Astrocyte (in vitro differentiated cells and primary cell): ENCODE measurements around the gene EFCC1.

Experiments used
- EZH2 ChIP-seq: IDR thresholded peaks from 2 replicates; pipeline ENCODE4 v1.6.1; 2012; ENCODE audit warnings: mild to moderate bottlenecking, low read length, inconsistent platforms; ENCODE audit not compliant: insufficient read depth
- TF ChIP-seq, protein P1 (sequence below): IDR thresholded peaks from 2 replicates; pipeline ENCODE4 v1.5.1; 2011; ENCODE audit warnings: low read depth, mild to moderate bottlenecking, inconsistent platforms, low read length, moderate library complexity; ENCODE audit not compliant: insufficient read depth

DNA sequence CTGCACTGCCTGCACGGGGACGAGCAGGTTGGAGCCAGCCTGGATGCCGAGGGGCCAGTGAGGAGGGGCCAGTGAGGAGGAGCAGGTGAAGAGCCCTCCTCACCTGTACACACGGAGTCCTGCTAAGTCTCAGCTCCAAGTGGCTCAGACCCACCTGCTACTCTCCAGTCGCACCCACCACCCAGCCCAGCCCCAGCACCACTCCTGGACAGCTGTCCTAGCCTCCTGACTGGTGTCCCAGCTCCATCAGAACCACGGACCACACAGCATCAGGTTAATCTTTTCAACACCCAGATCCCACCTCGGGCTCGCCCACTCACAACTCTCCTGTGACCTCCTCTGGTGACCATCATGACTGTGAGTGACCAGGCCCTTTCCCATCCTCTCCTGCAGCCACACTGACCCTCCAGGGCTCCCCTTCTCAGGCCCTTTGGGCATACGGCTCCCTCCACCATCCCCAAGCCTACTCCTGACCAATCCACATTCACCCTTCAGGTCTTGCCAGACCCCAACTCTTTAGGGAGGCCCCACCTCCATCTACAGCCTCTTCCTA is 13.8 kb downstream of the EFCC1 start:
- TF ChIP-seq, protein P1, sequence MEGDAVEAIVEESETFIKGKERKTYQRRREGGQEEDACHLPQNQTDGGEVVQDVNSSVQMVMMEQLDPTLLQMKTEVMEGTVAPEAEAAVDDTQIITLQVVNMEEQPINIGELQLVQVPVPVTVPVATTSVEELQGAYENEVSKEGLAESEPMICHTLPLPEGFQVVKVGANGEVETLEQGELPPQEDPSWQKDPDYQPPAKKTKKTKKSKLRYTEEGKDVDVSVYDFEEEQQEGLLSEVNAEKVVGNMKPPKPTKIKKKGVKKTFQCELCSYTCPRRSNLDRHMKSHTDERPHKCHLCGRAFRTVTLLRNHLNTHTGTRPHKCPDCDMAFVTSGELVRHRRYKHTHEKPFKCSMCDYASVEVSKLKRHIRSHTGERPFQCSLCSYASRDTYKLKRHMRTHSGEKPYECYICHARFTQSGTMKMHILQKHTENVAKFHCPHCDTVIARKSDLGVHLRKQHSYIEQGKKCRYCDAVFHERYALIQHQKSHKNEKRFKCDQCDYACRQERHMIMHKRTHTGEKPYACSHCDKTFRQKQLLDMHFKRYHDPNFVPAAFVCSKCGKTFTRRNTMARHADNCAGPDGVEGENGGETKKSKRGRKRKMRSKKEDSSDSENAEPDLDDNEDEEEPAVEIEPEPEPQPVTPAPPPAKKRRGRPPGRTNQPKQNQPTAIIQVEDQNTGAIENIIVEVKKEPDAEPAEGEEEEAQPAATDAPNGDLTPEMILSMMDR, result no peak
- TF ChIP-seq EZH2, result no peak
